Heart left ventricle (tissue), 13 donors: ENCODE results near the gene LIMA1.

Experiments used
- POLR2A ChIP-seq, 2 donors: fragments of 450-650 bp; IDR thresholded peaks; one replicate each; pipeline ENCODE4 v1.6.1; 2017; ENCODE audit warnings: antibody characterized with exemption in 2 of 2, mild to moderate bottlenecking in 2 of 2, moderate library complexity in 2 of 2
- TF ChIP-seq, protein P1 (sequence below), 12 donors: fragments of 200-600 bp; sonication (generic) in 4 of 12; IDR thresholded peaks; one replicate each; pipeline versions ENCODE4 v1.5.0 to v1.8.0; 2018 to 2022; ENCODE audit warnings: antibody characterized with exemption in 12 of 12, mild to moderate bottlenecking in 5 of 12
- donor health status: ischemic (EF 13 %, LVEDD 7.1; RV severe dilation, severe dysfunction).
- donor health status: DM: no; HTN: yes; CAD: no.
- donor health status: DM: no; HTN: no; CAD: no.
- donor health status: ischemic (EF 25% LVEDD 6.9; RV normal size, moderate dysfunction).
- donor health status: ischemic (EF 25% LVEDD 5.7; RV mildly dilated, moderate dysfunction).
- donor health status: ischemic (EF 35%, LVEDD 5.7; RV mildly dilated, moderate dysfunction).
- donor health status: nonischemic (EF 11% LVEDD 7.7; RV severe dilation, severe dysfunction).
- donor health status: DM: yes; HTN: yes; CAD: no.
- donor health status: PGD.
- donor health status: ischemic (EF 29% LVEDD 5.4; RV normal size, mild dysfunction).
- donor health status: nonischemic (EF 23%, LVEDD 6.1; RV moderate dilation, normal function).

DNA sequence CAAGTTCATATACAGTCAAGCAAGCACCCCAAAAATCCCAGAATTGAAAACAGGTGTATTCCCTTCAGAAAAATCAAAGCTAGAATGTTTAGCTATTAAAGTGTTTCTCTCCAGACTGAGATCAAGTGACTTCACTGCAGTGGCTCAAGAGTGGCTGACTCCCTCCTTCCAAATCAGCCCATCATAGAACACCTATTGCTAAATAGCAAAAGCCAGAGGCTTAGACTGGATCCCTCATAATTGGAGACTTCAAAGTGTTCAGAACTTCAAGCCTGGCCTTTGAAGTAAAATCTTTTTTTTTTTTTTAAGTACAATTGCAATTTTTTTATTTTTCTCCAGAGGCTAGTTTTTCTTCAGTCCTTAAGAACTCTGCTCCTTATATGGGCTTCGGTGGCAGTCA is 66.1 kb downstream of the LIMA1 start:
- TF ChIP-seq POLR2A (IDR thresholded peaks at IDR 0.05) = no peak
- TF ChIP-seq, protein P1, sequence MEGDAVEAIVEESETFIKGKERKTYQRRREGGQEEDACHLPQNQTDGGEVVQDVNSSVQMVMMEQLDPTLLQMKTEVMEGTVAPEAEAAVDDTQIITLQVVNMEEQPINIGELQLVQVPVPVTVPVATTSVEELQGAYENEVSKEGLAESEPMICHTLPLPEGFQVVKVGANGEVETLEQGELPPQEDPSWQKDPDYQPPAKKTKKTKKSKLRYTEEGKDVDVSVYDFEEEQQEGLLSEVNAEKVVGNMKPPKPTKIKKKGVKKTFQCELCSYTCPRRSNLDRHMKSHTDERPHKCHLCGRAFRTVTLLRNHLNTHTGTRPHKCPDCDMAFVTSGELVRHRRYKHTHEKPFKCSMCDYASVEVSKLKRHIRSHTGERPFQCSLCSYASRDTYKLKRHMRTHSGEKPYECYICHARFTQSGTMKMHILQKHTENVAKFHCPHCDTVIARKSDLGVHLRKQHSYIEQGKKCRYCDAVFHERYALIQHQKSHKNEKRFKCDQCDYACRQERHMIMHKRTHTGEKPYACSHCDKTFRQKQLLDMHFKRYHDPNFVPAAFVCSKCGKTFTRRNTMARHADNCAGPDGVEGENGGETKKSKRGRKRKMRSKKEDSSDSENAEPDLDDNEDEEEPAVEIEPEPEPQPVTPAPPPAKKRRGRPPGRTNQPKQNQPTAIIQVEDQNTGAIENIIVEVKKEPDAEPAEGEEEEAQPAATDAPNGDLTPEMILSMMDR (IDR thresholded peaks at IDR 0.05) = no peak
